Astrocyte of the cerebellum (primary cell): ENCODE data around the gene HS6ST1.

Experiments used
- DNase-seq: peaks from one replicate; pipeline ENCODE4 v3.0.0-alpha.2; 2011; ENCODE audit warnings: low read depth
- H3K4me3 ChIP-seq: 2 replicates; pipeline ENCODE4 v1.5.1; 2011; ENCODE audit warnings: mild to moderate bottlenecking, low read depth, low read length, moderate library complexity
- CTCF ChIP-seq: IDR thresholded peaks from 2 replicates; pipeline ENCODE4 v1.5.1; 2012; ENCODE audit warnings: low read length, low read depth, moderate library complexity, mild to moderate bottlenecking; ENCODE audit errors: missing control alignments
- in situ Hi-C: cut with HindIII; loops from 2 replicates; pipeline ENCODE4 v1.10.0; 2017; ENCODE audit warnings: low sequenced_read_pairs

Gene HS6ST1

GRCh38 chr2:128357506-128358370 lies 39.1 kb upstream of the HS6ST1 start:
- in situ Hi-C loops, result no loop called here
- H3K4me3 ChIP-seq, result no peak overlapping the region

GRCh38 chr2:128356127-128356526 lies 37.5 kb upstream of the HS6ST1 start:
- no peak for DNase-seq
- no peak for TF ChIP-seq CTCF
- in situ Hi-C loops, result no loop called here
- no peak overlapping the region for H3K4me3 ChIP-seq

More at GRCh38 chr2:128357506-128358370, 39.1 kb upstream of the HS6ST1 start:
- no peak for TF ChIP-seq CTCF
- DNase-seq, result no peak

- peak; percentile 27 for TF ChIP-seq CTCF
- no peak overlapping the region for H3K4me3 ChIP-seq
- in situ Hi-C loops, result no loop called here
- DNase-seq, result no peak
Observed at GRCh38 chr2:128354726-128355470, 36.2 kb upstream of the HS6ST1 start.

- in situ Hi-C loops, result no loop called here
- DNase-seq, result no peak
- TF ChIP-seq CTCF, result no peak
- no peak overlapping the region for H3K4me3 ChIP-seq
Observed at GRCh38 chr2:128354161-128354560, 35.5 kb upstream of the HS6ST1 start.

- no peak overlapping the region for H3K4me3 ChIP-seq
- no peak for TF ChIP-seq CTCF
- in situ Hi-C loops, result no loop called here
- no peak for DNase-seq
Observed at GRCh38 chr2:128350736-128351135, 32.1 kb upstream of the HS6ST1 start.

GRCh38 chr2:128348701-128349100 lies 30.0 kb upstream of the HS6ST1 start:
- no peak for TF ChIP-seq CTCF
- H3K4me3 ChIP-seq, result no peak overlapping the region
- DNase-seq, result no peak
- in situ Hi-C loops, result no loop called here
